Measurements from ENCODE around the gene LITAF. TPM values are rescaled to one million over a fixed set of nuclear protein-coding genes. Genes with fewer than 3 reads are reported as not detected.

The LITAF gene
- total RNA-seq, 1 experiment from 2014 or later = 84.2 TPM

GRCh38 chr16:11507991-11508390 is 78.7 kb downstream of the LITAF start (continued):
- TF ChIP-seq ZBTB33 (IDR thresholded peaks at IDR 0.05; ENCODE audit: extremely low read depth, insufficient replicate concordance, low read length) (no peak), TCF7L2 (IDR thresholded peaks at IDR 0.05; ENCODE audit: borderline replicate concordance, extremely low read depth, insufficient read depth, insufficient read length) (no peak), SP1 (IDR thresholded peaks at IDR 0.05; ENCODE audit: low read depth) (no peak), YY1 (IDR thresholded peaks at IDR 0.05; ENCODE audit: extremely low read depth, insufficient replicate concordance, low read depth, low read length) (no peak), JUND (IDR thresholded peaks at IDR 0.05) (no peak), MAX (IDR thresholded peaks at IDR 0.05) (no peak), ZNF274 (IDR thresholded peaks at IDR 0.05; ENCODE audit: low read depth, low read length) (no peak), EZH2 (IDR thresholded peaks at IDR 0.05) (no peak)

GRCh38 chr16:11507350-11507749 is 79.4 kb downstream of the LITAF start:
- no peaks in the 10 kb centered on the region for H4K20me1 ChIP-seq (ENCODE audit: insufficient read depth)
- CTCF ChIA-PET = no interaction called here
- POLR2A ChIA-PET = no interaction called here
- no peaks in the 10 kb centered on the region for H3K27me3 ChIP-seq (ENCODE audit: insufficient read depth, low read length)
- H3K9me3 ChIP-seq (ENCODE audit: control insufficient read depth in 1 of 2, insufficient read depth in 1 of 2, low read depth in 1 of 2, low read length in 2 of 2) = no peaks in the 10 kb centered on the region
- H3K4me3 ChIP-seq (replicated peaks in 1 of 2; ENCODE audit: low read depth in 1 of 2, low read length in 2 of 2) = no peak overlapping the region
- H3K27ac ChIP-seq (ENCODE audit: low read depth, low read length) = no peak overlapping the region
- H3K4me2 ChIP-seq (ENCODE audit: low read length) = no peak overlapping the region
- H3K4me1 ChIP-seq (ENCODE audit: control insufficient read depth in 1 of 2, insufficient read depth in 2 of 2, low read length in 2 of 2) = peaks cover 6 to 11% of the 10 kb centered on the region in 2 experiments; a peak in 2 of 4 replicates
- no peaks in the 10 kb centered on the region for H3K9me2 ChIP-seq (ENCODE audit: insufficient read depth)
- BruUV-seq (replicated peaks) = no TSS peak
- ATAC-seq (no peak), DNase-seq (ENCODE audit: low read depth, low spot score) (no peak)
- no peaks in the 10 kb centered on the region for H3K79me2 ChIP-seq (ENCODE audit: insufficient read depth, low read length)
- no peak overlapping the region for H3K9ac ChIP-seq (ENCODE audit: low read length)
- RAD21 ChIA-PET (ENCODE audit: low non-redundant PET in 1 of 2, low total read pairs in 2 of 2, uncharacterized antibody in 2 of 2, unreplicated experiment in 2 of 2) = no interaction called here
- H3K36me3 ChIP-seq (ENCODE audit: control insufficient read depth in 1 of 2, insufficient read depth in 2 of 2, low read length in 2 of 2) = no peaks in the 10 kb centered on the region
- H2AFZ ChIP-seq (ENCODE audit: low read depth, low read length, poor library complexity, severe bottlenecking) = no peak overlapping the region
- intact Hi-C loops (cut with micrococcal nuclease) = no loop called here
- TF ChIP-seq POLR2A (IDR thresholded peaks at IDR 0.05; ENCODE audit: borderline replicate concordance, extremely low read depth, insufficient read depth, insufficient read length) = no peak
- no peak for TF ChIP-seq ZFX (IDR thresholded peaks at IDR 0.05)
- no peak for TF ChIP-seq SP1 (IDR thresholded peaks at IDR 0.05; ENCODE audit: low read depth)
- no peak for TF ChIP-seq CBX3 (IDR thresholded peaks at IDR 0.05; ENCODE audit: low read depth)
- no peak for TF ChIP-seq YY1 (IDR thresholded peaks at IDR 0.05; ENCODE audit: extremely low read depth, insufficient replicate concordance, low read depth, low read length)
- TF ChIP-seq MAX (IDR thresholded peaks at IDR 0.05) = no peak
- no peak for TF ChIP-seq EGR1 (IDR thresholded peaks at IDR 0.05; ENCODE audit: low read depth)
- no peak for TF ChIP-seq SRF (IDR thresholded peaks at IDR 0.05; ENCODE audit: low read depth)
- no peak for TF ChIP-seq RAD21 (IDR thresholded peaks at IDR 0.05; ENCODE audit: low read depth)
- no peak for TF ChIP-seq CTCF (IDR thresholded peaks at IDR 0.05 in 2 of 3, conservative IDR thresholded peaks at IDR 0.05 in 1 of 3; ENCODE audit: borderline replicate concordance in 1 of 3, insufficient read depth in 1 of 3, low read depth in 2 of 3, low read length in 2 of 3)
- TF ChIP-seq ATF3 (IDR thresholded peaks at IDR 0.05) = no peak
- no peak for TF ChIP-seq ZNF274 (IDR thresholded peaks at IDR 0.05; ENCODE audit: low read depth, low read length)
- no peak for TF ChIP-seq EZH2phosphoT487 (IDR thresholded peaks at IDR 0.05; ENCODE audit: borderline replicate concordance)
- no peak for TF ChIP-seq FOSL1 (IDR thresholded peaks at IDR 0.05; ENCODE audit: low read depth)

All from HCT116 (cell line).